Keratinocyte (primary cell): ENCODE data around the gene CREG2.

Experiments used
- EZH2 ChIP-seq: IDR thresholded peaks from one replicate; pipeline ENCODE4 v1.6.1; 2012; ENCODE audit warnings: inconsistent platforms, mild to moderate bottlenecking, low read length, moderate library complexity
- TF ChIP-seq, protein P1 (sequence below), 3 experiments: IDR thresholded peaks in 1 of 3; conservative IDR thresholded peaks in 1 of 3; optimal IDR thresholded peaks in 1 of 3; 2 replicates in 2 of 3; 3 replicates in 1 of 3; pipeline versions ENCODE3 to v1.5.1; 2011; ENCODE audit warnings: low read length in 3 of 3, mild to moderate bottlenecking in 3 of 3, moderate library complexity in 2 of 3, control low read depth in 1 of 3, inconsistent platforms in 1 of 3; ENCODE audit not compliant: insufficient read depth in 2 of 3; ENCODE audit errors: extremely low read depth in 1 of 3

DNA sequence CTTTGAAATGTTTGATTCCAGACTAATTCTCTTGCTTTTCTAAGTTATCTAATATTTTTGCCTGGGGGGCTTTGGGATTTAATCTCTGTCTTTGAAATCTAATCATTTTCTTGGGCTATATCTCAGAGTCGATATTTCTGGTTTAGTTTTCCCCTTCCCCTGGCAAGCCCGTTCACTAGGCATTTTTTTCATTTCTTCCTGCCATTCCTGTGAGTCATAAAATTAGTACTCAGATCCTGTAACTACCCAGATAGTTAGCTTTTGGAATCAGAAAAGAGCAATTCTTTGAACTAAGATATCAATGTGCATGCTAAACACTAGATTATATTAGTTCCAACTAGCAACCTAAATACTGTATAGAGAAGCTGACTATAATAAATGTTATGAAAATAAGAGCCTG lies 49.4 kb downstream of the CREG2 start:
- TF ChIP-seq, protein P1, sequence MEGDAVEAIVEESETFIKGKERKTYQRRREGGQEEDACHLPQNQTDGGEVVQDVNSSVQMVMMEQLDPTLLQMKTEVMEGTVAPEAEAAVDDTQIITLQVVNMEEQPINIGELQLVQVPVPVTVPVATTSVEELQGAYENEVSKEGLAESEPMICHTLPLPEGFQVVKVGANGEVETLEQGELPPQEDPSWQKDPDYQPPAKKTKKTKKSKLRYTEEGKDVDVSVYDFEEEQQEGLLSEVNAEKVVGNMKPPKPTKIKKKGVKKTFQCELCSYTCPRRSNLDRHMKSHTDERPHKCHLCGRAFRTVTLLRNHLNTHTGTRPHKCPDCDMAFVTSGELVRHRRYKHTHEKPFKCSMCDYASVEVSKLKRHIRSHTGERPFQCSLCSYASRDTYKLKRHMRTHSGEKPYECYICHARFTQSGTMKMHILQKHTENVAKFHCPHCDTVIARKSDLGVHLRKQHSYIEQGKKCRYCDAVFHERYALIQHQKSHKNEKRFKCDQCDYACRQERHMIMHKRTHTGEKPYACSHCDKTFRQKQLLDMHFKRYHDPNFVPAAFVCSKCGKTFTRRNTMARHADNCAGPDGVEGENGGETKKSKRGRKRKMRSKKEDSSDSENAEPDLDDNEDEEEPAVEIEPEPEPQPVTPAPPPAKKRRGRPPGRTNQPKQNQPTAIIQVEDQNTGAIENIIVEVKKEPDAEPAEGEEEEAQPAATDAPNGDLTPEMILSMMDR (optimal IDR thresholded peaks at IDR 0.05 in 1 of 3, IDR thresholded peaks at IDR 0.05 in 1 of 3, conservative IDR thresholded peaks at IDR 0.05 in 1 of 3; ENCODE audit: extremely low read depth in 1 of 3, insufficient read depth in 2 of 3, low read length in 3 of 3): no peak
- no peak for TF ChIP-seq EZH2
